ENCODE results near the gene SCAMP5.

SCAMP5 gene

DNA sequence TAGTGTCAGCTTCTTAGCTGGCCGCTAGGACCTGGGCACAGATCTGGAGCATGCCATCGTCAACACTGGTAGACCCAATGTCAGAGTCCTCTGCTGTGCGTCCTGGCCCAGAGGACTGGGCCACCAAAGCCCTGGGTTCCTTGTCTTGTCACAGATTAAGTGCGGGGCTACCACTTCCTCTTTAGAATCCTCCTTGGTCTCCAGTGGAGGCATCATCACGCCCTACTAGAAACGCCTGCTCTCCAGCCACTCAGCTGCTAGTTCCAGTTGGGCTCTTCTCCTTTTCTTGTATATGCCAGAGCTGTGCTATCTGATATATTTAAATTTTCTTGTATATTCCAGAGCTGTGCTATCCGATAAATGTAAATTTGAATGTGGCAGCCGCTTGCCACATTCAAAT lies 39.3 kb downstream of the SCAMP5 start:
- TF ChIP-seq, protein P1, sequence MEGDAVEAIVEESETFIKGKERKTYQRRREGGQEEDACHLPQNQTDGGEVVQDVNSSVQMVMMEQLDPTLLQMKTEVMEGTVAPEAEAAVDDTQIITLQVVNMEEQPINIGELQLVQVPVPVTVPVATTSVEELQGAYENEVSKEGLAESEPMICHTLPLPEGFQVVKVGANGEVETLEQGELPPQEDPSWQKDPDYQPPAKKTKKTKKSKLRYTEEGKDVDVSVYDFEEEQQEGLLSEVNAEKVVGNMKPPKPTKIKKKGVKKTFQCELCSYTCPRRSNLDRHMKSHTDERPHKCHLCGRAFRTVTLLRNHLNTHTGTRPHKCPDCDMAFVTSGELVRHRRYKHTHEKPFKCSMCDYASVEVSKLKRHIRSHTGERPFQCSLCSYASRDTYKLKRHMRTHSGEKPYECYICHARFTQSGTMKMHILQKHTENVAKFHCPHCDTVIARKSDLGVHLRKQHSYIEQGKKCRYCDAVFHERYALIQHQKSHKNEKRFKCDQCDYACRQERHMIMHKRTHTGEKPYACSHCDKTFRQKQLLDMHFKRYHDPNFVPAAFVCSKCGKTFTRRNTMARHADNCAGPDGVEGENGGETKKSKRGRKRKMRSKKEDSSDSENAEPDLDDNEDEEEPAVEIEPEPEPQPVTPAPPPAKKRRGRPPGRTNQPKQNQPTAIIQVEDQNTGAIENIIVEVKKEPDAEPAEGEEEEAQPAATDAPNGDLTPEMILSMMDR (conservative IDR thresholded peaks at IDR 0.05): no peak

DNA sequence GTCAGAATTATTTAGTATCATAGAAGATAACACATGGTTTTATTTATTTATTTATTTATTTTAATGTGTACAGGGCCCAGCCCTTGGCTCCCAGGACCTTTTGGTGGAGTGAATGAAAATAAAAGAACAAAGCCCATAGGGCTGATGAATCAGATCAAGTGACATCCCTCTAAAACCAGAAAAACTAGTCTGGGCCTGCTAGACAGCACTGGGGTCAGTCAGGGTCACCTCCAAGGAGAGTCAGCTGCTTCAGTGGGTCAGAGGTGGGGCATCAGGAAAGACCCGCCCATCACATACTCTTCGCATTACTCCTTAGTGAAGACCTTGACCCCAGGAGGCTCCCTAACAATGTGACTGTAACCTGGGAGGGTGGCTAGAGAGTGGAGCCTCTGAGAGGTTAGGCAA lies 40.9 kb downstream of the SCAMP5 start:
- H3K27ac ChIP-seq: peak overlapping the region; percentile 59
- TF ChIP-seq, protein P1 (conservative IDR thresholded peaks at IDR 0.05): no peak

More for the DNA sequence above, 39.3 kb downstream of the SCAMP5 start:
- peak overlapping the region; percentile 59; the same call in 1 of the 2 replicates for H3K27ac ChIP-seq

DNA sequence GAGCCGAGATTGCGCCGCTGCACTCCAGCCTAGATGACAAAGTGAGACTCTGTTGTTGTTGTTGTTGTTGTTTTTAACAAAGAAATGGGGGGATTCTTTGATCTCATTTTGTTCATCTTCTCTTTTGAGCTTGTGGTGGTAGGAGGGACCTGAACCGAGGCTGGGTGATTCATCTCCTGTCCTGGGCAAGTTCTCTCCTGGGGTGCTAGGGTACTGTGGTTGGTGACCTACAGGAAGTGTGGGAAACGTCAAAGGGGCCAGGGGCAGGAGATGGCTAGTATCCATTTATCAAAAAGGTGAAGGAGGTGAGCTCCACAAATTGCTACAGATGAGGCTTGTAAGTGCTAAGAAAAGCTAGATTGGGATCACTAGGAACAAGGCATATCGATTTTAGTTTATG lies 42.3 kb downstream of the SCAMP5 start:
- TF ChIP-seq, protein P1 (conservative IDR thresholded peaks at IDR 0.05): no peak
- no peak overlapping the region for H3K27ac ChIP-seq

DNA sequence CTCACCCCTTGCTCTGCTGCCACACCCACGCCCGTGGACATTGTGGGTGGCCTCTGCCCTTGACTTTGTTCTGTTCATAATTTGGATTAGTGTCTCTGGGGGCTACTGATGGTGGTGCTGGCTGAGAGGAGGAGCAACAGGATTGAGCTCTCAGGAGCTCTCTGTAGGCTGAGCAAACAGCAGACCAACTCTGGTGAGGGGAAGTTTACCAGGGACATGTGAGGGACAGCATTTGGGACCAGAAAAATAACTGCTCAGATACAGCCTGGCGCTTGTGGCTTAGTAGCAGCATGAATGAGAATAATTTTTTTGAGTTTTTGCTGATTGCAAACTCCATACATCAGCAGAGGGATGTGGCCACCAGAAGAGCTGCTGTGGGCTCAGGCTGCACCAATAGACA lies 42.9 kb downstream of the SCAMP5 start:
- TF ChIP-seq, protein P1 (conservative IDR thresholded peaks at IDR 0.05): no peak
- no peak overlapping the region for H3K27ac ChIP-seq

DNA sequence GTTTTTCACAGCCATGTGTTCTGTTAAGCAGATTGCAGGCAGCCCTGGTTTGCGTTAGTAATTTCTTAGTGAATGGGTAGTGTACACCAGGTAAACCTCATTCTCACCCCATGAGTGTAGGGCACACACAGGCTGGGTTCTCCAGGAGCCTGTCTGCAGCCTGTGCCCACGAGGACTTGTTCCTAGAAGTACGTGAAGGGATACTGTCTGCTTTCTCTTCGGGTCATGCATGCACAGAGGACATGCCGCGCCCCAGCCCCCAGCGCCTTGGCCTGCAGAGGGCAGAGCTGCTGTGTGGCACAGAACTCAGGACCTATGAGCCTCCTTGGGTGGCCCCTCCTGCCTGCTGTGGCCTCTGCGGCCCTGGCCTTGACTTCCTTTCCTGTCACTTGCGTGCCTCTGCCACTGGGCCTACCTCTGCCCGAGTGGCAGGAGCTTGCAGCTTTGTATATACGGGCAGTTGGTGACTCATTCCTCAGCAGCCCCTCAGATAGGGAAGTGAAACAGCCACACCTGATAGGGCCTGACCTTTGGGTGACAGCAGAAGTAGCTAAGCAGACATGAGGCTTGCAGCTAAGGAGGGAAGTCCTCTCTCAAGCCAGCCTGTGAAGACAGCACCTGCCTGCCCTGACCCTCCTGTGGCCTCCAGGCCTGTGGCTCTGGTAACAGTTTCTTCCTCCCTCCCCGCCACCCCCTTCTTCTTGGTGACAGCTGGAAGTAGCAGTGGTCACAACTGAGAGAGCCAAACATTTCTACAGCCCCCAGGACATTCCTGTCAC lies 47.6 kb downstream of the SCAMP5 start:
- TF ChIP-seq, protein P1 (conservative IDR thresholded peaks at IDR 0.05): peak; percentile 73
- H3K27ac ChIP-seq: peak overlapping the region; percentile 7; the same call in 1 of the 2 replicates

DNA sequence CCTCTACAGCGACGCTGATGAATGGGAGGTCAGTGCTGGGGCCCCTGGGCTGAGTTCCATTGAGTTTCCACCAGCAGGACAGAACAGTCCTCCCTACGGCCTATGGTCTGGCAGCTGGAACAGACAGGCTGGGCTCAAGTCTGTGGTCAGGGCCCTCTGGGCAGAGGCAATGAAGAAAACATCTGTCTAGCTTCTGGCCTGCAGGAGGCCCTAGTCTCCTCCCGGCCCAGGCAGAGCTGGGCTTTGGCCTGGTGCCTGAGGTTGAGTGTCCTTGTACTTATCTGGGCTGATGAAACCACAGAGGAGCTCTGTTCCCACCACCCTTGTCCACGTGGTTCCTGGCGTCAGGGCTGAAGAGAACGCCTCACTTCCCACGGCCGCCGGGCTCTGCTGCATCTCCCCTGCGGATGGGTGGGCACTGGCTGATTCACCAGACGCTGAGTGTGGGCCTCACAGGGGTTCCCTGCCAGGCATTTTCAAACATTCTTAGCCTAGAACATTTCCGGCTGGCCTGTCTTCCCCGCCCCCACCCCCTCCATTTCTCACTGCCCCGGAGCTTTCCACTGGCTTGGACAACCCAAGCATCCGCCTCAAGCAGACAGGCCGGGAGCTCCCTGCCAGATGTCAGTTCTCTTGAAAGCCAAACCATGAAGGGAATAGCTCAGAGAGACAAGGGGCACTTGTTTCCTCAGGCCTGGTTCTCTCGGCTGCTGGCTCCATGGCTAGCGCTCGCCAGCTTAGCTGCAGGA lies 48.3 kb downstream of the SCAMP5 start:
- TF ChIP-seq, protein P1 (conservative IDR thresholded peaks at IDR 0.05): no peak
- H3K27ac ChIP-seq: peak overlapping the region; percentile 7; the same call in 1 of the 2 replicates

DNA sequence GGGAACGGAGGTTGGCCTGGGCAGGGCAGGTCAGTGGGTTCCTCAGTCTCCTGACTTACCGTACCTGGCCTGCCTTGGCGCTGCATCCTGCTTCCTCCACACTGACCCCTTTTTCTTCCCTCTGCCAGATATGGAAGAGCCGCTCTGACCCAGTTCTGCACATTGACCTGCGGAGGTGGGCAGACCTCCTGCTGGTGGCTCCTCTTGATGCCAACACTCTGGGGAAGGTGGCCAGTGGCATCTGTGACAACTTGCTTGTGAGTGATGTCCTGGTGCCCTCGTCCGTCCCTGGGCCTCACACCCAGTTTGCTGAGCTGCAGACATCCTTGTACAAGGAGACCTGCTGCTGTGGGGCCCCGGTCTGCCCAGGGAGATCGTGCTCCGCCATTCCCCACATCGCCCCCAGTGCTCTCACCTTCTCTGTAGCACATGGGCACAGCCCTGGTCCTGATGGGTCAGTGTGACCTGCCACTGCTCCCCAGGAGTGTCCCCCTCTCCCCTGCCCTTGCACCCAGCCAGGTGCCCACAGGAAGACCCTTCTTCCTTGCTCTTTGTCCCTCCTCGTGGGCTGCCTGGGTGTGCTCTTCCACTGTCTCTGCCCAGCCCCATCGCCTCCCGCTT lies 49.0 kb downstream of the SCAMP5 start:
- no peak overlapping the region for H3K27ac ChIP-seq
- TF ChIP-seq, protein P1 (conservative IDR thresholded peaks at IDR 0.05): no peak
